Left renal cortex interstitium (tissue), 4 donors: ENCODE results near the gene CDT1. TPM values are rescaled to one million over a fixed set of nuclear protein-coding genes. Genes with fewer than 3 reads are reported as not detected.

ENCODE experiments used
- DNase-seq, 4 donors: peaks; one replicate each; pipeline ENCODE4 v3.0.0-alpha.2; 2013; ENCODE audit warnings: low read depth in 4 of 4, low spot score in 2 of 4, missing footprints in 1 of 4
- polyA plus RNA-seq, 4 donors: library from polyadenylated mRNA; unstranded; fragments of 120-200 nt; gene quantifications; one replicate each; pipeline ENCODE4 v1.2.1, GENCODE V29; 2013; ENCODE audit not compliant: insufficient read length in 4 of 4

CDT1 gene
- polyA plus RNA-seq, 4 donors = 9.5 to 26.8 (median 18.8) TPM

DNA sequence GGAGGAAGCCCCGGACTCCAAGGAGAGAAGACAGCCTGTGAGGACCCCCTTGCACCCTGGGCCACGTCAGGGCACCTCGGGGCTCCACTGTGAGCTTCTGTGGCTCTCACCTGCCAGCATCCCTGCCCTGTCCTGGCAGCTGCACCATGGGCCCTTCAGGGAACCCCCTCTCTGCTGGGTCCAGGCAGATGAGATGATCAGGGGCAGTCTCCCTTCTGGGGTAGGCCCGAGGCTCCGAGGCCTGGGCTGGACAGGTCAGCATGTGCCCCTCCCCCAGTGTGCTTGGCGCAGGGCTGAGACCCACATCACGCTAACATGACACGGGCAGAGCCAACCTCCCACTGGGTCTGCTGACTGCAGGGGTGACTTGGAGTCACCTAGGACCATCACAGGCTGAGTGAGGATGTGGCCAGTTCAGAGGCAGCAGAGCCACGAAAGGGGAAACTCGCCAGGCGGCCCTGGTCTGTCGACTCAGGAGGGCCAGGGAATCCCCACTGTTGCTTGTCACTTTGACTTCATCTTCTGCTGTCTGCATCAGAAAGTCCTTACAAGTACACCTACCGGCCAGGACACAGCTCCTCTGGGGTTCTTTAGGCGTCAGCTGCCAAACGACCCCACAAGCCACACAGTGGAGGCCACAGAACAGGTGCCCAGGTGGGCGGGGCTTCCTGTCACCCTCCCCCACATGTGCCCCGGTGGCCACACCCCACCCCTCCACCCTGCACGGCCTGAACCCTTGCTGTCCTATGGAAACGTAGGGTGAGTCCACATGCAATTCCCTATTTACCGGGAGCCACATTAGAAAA lies 50.9 kb downstream of the CDT1 start:
- no peak for DNase-seq

DNA sequence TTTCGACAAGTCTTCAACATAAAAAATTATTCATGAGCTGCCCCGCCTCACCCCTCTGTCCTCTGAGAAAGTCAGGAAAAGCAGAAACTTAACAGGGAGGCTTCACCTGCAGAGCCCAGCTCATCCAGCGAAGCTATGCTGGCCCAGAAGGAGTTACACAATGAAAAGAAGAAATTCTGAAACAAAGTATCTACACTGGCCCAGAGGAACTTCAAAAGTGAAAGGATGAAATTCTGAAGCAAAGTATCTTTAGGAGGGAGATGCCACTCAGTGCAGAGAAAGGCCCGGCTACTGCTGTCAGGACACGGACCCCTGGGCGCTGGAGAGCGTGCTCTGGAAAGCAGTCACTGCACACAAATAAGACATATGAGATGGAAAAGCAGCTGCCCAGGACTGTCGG lies 51.6 kb downstream of the CDT1 start:
- no peak for DNase-seq

DNA sequence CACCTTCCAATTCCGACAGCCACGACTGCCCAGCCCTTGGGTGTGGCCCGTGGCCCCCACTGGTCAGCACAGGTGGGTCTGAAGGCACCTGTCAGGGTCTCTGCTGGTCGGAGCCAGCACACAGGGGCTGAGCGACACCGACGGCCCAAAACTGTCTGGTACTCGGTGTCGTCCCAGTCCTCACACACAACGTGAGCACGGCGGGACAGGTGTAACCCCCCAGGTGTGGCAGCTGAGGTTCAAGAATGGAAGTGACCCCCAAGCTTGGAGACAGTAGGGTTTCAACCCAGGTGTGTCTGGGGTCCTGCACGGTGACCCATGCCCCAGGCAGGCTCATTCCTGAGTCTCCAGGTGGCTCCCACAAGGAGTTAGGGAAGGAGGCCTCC lies 52.1 kb downstream of the CDT1 start:
- no peak for DNase-seq

DNA sequence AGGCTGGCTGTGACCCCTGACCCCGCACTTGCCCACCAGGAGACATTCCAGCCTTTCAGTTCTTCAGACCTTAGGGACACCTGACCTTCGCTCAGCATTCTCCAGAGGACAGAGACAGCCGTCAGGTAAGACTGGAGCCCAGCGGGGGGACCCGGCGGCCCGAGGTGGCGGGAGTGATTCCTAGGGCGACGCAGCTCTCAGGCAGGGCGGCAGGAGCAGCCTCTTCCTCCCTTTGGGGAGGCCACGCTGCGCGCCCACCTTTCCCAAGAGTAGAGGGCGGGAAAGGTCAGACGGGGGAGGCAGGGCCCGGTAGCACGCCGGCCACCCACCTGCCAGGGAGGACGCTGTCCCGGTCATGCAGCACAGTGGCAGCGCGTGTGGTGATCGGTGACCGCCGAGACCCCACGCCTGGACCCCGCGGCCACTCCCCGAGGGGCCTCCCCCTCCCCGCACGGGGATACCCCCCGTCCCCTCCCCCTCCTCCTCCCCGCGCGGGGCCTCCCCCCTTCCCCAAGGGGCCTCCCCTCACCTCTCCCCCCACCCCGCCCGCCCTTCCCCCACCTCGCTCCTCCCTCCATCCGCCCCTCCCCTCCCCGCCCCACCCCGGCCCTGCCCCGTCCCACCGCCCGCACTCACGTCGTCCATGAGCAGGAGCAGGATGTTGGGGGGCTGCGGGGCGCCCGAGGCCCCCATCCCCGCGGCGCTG lies 52.7 kb downstream of the CDT1 start:
- DNase-seq = no peak

DNA sequence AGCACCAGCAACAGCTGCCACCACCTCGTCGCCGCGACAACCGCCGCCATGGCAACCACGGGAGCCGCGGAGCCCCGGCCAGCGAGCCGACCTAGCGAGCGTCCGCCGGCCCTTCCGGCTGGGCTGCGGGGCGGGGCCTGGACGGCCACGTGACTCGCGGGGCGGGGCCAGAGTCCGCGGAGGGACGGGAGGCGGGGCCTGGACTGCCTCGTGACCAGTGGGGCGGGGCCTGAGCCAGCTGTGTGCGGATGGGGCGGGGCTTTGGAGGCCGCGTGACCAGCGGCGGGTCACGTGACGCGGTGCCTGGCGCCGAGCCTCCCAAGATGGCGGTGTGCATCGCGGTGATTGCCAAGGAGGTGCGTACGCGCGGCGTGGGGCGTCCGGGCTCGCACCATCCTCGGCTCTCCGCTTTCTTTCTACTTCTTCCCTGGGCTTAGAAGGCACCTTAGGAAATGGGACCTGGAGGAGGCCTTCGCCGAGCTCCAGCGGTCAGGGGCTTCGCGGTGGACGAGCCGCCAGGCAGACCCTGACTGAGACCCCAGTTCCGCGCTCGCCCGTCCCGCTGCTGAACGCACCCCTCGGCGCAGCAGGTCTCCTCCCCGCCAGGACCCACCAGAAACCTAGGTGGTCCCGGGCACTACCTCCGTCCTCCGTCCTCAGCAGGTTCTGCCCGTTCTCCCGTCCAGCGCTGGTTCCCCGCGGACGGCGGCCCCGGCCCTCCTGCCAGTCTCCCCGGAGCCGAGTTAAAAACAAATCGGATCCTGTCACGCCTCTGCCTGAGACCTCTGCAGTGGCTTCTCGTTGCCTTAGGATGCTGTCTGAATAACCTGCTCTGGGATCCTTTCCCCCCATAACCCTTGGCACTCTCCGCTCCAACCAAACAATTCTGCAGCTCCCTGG lies 53.5 kb downstream of the CDT1 start, which contains the start of the genes GALNS and TRAPPC2L:
Gene GALNS (minus strand): TSS at position 120 of the 900 bp plus-strand sequence. CDS start 70 bp downstream, at position 50.
Gene TRAPPC2L (plus strand): TSS at position 300 of the 900 bp plus-strand sequence. CDS start 24 bp downstream, at position 324.
- peak; percentile 74 to 92 (median 90) for DNase-seq

DNA sequence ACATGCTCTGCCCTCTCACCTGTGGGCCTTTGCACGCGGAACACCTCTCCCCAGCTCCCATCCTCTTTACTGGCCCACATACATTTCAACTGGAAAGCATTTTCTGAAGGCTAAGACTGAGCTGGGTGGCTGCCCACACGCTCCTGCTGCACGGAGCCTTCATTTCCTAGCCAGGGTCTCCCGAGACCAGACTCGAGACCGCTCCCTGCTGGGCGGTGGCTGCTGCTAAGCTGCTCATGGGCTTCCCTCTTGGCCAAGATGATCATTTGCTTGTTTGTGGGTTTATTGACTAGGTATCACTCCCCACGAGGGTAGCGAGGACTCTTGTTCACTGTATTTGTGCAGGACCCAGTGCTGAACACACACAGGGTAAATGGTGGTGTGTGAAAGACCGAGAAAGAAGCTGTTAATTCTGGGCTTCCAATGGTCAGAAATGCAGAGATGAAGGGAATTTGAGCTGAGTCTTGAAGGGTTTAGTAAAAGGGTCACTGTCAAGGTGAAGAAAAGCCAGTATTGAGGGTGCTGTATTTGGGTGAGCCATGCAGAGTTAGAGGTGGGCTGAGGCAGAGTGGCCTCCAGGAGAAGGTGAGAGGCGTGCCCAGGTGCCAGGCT lies 54.2 kb downstream of the CDT1 start:
- peak in 1 of 4 donors; percentile 55 for DNase-seq

Other genes starting within 250 kb of the CDT1 start
- 10 to 100 TPM; 29.3 to 51.0 (median 44.5) TPM for gene ZC3H18, start 233.4 kb upstream of the CDT1 start, polyA plus RNA-seq
- gene IL17C, start 165.2 kb upstream of the CDT1 start, polyA plus RNA-seq = under 1 TPM in 2 of 4 donors, not detected in 2; 0.09 to 0.14 TPM
- 100 to 1,000 TPM in 3 of 4 donors, 10 to 100 TPM in 1; 89.6 to 180 (median 148) TPM for gene CYBA, start 152.7 kb upstream of the CDT1 start, polyA plus RNA-seq
- gene MVD, start 140.7 kb upstream of the CDT1 start, polyA plus RNA-seq = 10 to 100 TPM; 24.9 to 41.0 (median 37.7) TPM
- gene SNAI3, start 117.3 kb upstream of the CDT1 start, polyA plus RNA-seq = 1 to 10 TPM in 2 of 4 donors, under 1 TPM in 2; 0.32 to 1.3 (median 0.96) TPM
- gene RNF166, start 97.4 kb upstream of the CDT1 start, polyA plus RNA-seq = 10 to 100 TPM; 17.0 to 25.4 (median 19.7) TPM
- 10 to 100 TPM in 3 of 4 donors, 1 to 10 TPM in 1; 9.8 to 17.8 (median 14.4) TPM for gene CTU2, start 97.3 kb upstream of the CDT1 start, polyA plus RNA-seq
- gene PIEZO1, start 18.6 kb upstream of the CDT1 start, polyA plus RNA-seq = 10 to 100 TPM; 23.9 to 55.2 (median 44.8) TPM
- 100 to 1,000 TPM in 2 of 4 donors, 10 to 100 TPM in 2; 74.9 to 122 (median 104) TPM for gene APRT, start 8.1 kb downstream of the CDT1 start, polyA plus RNA-seq
- 10 to 100 TPM; 18.5 to 28.2 (median 25.7) TPM for gene GALNS, start 53.2 kb downstream of the CDT1 start, polyA plus RNA-seq
- gene TRAPPC2L, start 53.3 kb downstream of the CDT1 start, polyA plus RNA-seq = 10 to 100 TPM; 76.5 to 85.0 (median 80.5) TPM
- gene PABPN1L, start 62.9 kb downstream of the CDT1 start, polyA plus RNA-seq = under 1 TPM in 1 of 4 donors, not detected in 3; 0.11 TPM
- gene CBFA2T3, start 173.4 kb downstream of the CDT1 start, polyA plus RNA-seq = 1 to 10 TPM; 1.8 to 3.6 (median 3.5) TPM